ENCODE results near the gene EGF.

Gene EGF

GRCh38 chr4:109962401-109962800 is 49.7 kb downstream of the EGF start:
- DNase-seq (ENCODE audit: low read depth) = no peak

- no peak for DNase-seq (ENCODE audit: low read depth)
Measured at GRCh38 chr4:109966891-109967481, 54.3 kb downstream of the EGF start.

DNA sequence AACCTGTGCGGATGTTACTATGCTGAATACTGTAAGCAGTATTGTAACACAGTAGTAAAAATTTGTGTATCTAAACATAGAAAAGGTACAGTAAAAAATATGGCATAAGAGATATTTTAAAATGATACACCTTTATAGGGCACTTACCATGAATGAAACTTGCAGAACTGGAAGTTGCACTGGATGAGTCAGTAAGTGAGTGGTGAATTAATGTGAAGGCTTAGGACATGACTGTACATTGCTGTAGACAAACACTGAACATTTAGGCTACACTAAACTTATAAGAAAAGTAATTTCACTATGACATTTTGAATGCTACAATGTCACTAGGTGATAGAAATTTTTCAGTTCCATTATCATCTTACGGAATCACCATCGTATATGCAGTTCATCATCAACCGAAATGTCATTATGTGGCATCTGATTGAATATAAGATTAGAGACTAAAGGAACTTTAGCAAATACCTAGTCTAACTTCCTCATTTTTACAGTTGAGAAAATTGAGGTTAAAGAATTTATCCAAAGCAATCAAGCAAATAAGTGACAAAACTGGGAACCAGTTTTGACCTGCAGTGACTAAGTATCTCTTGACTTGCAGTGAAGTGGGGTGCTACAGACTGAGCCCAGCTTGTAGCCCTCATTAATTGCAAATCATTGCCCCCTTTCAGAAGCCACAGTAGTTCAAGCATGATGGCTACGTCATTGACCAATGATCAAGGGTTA is 55.3 kb downstream of the EGF start:
- no peak for DNase-seq (ENCODE audit: low read depth)

DNA sequence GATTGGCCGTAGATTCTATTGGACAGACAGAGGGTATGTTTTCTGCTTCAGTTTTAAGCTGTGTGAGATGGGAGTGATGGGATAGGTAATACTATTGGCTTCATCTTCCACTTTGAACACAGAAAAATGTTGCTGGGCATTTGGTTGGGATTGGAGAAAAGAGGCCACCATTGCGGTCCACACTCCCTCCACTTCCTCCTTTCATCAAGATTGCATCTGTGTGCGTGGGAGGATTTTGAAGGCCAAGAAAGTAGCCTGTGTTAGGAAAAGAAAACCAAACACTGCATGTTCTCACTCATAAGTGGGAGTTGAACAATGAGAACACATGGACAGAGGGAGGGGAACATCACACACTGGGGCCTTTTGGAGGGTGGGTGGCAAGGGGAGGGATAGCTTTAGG is 56.4 kb downstream of the EGF start:
- no peak for DNase-seq (ENCODE audit: low read depth)

GRCh38 chr4:109969919-109970318 is 57.2 kb downstream of the EGF start:
- no peak for DNase-seq (ENCODE audit: low read depth)

DNA sequence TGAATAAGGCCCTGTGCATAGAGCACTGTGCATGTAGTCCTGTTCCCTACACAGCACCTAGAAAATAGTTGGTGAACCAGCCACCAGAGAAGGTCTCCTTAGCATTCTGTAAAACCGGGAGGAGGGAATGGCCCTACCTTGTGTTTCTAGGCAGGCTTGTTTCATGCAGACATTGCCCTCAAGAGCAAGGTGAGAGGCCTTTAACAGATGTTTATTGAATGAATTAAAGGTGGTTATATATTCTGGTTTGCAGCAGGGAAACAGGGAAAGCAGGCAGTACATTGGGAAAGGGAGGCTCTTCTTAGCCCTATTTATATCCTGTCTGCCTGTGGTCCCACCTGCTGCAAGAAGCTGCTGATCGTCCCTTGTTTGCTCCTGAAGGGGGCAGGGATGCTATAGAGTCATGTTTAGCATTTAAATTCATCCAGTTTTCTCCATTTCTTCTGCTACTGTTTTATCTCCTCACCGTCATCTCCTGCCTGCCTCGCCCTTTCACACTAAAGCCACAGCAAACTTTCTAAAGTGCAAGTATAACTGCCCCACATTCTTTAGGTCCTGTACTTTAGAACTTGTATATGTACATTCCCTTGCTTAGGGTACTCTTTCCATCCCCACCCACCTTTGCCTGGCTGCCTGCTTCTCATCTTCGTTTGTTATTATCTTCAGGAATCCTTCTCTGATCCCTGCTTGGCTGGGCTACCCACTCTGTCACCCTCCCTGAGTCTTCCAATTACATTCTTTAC is 60.3 kb downstream of the EGF start:
- no peak for DNase-seq (ENCODE audit: low read depth)

DNA sequence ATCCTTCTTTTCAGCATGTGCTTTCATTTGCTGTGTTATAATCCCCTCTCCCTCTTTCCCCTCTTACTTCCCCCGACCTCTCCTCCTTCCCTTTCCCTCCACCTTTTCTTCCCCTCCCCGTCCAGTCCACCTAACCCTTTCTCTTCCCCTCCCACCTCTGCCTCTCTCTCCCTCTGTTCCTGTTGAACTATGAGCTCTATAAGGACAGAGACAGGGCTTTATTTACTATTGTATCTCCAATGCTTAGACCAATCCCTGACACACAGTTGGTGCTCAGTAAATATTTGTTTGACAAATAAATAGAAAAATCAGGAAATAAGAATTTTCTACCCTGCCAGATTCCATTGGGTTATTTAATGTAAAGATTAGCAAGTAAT is 60.8 kb downstream of the EGF start:
- no peak for DNase-seq (ENCODE audit: low read depth)

GRCh38 chr4:109976189-109976588 is 63.5 kb downstream of the EGF start:
- DNase-seq (ENCODE audit: low read depth) = no peak

GRCh38 chr4:109977854-109978501 is 65.3 kb downstream of the EGF start:
- DNase-seq (ENCODE audit: low read depth) = no peak

DNA sequence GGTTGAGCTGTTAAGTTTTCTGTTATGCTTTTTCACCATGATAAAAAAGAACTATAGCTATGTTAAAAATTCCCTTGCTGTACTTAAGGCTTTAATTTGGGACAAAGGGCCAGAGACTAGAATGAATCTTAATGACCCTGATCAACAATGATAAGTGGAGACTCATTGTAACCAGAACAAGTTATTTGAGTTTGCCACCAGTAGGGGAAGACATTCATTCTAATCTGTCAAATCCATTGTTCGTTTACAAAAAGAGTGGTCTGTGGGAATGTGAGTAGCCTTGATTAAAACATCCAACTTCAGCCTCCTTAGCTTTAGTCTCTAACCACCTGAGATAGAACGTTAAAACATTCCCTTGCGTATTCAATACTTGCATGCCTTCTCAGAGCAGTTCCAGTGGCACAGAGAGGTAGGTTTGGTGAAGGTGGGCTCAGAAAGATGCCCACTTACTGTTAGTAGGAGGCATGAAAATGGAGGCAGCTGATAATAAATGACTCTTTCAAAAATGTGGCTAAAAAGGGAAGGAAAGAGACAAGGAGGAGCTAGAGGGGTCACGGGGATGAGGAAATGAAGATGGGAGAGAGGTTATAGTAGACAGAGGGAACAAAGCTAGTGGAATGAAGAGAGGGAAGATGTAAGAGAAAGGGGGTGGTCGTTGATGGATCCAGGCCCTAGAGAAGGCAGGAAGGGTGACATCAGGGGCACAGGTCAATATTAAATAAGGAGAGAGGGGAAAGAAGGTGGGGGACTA is 66.2 kb downstream of the EGF start:
- no peak for DNase-seq (ENCODE audit: low read depth)

- no peak for DNase-seq (ENCODE audit: low read depth)
Measured at GRCh38 chr4:109979920-109980717, 67.4 kb downstream of the EGF start.

GRCh38 chr4:109981936-109982335 is 69.3 kb downstream of the EGF start:
- DNase-seq (ENCODE audit: low read depth) = no peak

DNA sequence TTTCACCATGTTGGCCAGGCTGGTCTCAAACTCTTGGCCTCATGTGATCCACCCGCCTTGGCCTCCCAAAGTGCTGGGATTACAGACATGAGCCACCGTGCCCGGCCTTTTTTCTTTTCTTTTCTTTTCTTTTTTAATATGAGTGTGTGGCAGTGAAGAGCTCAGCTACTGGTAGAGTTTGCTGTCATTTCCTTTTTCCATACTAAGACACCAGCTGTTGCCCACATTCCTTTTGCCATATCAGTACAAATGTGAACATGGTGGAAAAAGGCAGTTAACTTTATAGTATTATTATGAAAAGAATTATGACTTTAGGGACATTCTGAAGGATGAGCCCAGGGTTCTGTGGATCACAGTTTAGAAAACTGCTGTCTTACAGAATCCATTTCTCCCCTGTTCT is 69.8 kb downstream of the EGF start:
- no peak for DNase-seq (ENCODE audit: low read depth)

- DNase-seq (ENCODE audit: low read depth) = no peak
Measured at GRCh38 chr4:109985993-109986974, 73.6 kb downstream of the EGF start.

- DNase-seq (ENCODE audit: low read depth) = no peak
Measured at GRCh38 chr4:109989044-109989443, 76.4 kb downstream of the EGF start.

GRCh38 chr4:109989618-109990017 is 76.9 kb downstream of the EGF start:
- no peak for DNase-seq (ENCODE audit: low read depth)

DNA sequence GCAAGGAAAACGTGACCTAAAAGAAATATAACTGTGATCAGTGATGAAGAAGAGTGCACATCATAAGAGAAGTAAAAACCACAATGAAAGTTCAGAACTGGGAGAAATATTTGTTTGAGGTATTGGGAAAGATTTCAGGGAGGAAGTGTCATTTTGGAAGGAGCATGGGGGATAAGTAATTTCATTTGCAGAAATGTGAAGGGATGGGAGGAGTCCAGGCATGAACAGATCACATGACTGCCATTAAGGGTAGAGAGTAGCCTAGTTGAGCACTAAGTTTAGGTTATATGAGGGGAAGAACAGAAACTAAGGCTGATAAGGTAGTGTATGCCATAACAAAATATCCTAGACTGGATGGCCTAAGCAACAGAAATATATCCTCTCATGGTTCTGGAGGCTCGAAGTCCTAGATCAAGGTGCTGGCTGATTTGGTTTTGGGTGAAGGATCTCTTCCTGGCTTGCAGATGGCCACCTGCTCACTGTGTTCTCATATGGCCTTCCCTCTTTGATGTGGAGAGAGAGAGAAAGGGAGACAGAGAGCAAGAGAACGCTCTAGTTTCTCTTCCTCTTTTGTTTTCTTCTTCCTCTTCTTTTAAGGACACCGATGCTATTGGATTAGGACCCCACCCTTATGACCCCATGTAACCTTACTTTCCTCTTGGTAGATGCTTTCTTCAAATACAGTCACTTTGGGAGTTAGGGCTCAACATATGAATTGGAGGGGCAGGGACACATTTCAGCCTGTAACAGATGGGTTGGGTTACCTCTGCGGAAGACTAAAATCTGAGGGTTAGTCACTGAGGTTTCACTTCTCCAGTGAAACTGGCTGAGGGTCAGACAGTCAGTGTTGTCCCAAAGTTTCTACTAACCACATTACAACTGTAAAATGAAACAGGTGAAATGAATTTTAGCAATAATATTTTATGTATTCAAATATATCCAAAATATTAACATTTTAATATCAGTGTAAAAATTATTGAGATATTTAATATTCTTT is 77.9 kb downstream of the EGF start:
- no peak for DNase-seq (ENCODE audit: low read depth)

DNA sequence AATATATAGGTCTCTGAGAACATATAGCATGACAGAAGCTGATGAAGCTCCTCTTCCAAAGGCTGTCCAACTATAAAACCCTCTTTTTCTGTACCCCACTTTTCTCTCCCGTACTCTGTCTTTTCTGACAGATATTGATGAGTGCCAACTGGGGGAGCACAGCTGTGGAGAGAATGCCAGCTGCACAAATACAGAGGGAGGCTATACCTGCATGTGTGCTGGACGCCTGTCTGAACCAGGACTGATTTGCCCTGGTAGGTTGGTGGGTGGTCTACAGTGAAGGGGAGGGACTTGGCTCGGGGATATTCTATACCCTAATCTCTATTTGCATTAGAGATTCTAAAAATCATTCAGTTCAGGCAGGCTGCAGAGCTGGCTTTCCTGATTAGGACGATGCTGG is 80.4 kb downstream of the EGF start:
- DNase-seq (ENCODE audit: low read depth) = no peak

GRCh38 chr4:109994415-109994827 is 81.7 kb downstream of the EGF start:
- no peak for DNase-seq (ENCODE audit: low read depth)

Data from T-helper 22 cell (primary cell).